NCI-H345 treated with DMSO at 0.1 percent for 48 hours (cell line): ENCODE measurements around the gene IFT172.
"Not testable (repeated sequence)": the region's sequence is repeated elsewhere in the genome, so short reads cannot be mapped to it uniquely, and the experiment has no call there.

Experiments used
- DNase-seq: peaks from one replicate; lab custom pipeline; 2025; ENCODE audit not compliant: unreplicated experiment; lab: John Stamatoyannopoulos, UW

Gene IFT172, protein sequence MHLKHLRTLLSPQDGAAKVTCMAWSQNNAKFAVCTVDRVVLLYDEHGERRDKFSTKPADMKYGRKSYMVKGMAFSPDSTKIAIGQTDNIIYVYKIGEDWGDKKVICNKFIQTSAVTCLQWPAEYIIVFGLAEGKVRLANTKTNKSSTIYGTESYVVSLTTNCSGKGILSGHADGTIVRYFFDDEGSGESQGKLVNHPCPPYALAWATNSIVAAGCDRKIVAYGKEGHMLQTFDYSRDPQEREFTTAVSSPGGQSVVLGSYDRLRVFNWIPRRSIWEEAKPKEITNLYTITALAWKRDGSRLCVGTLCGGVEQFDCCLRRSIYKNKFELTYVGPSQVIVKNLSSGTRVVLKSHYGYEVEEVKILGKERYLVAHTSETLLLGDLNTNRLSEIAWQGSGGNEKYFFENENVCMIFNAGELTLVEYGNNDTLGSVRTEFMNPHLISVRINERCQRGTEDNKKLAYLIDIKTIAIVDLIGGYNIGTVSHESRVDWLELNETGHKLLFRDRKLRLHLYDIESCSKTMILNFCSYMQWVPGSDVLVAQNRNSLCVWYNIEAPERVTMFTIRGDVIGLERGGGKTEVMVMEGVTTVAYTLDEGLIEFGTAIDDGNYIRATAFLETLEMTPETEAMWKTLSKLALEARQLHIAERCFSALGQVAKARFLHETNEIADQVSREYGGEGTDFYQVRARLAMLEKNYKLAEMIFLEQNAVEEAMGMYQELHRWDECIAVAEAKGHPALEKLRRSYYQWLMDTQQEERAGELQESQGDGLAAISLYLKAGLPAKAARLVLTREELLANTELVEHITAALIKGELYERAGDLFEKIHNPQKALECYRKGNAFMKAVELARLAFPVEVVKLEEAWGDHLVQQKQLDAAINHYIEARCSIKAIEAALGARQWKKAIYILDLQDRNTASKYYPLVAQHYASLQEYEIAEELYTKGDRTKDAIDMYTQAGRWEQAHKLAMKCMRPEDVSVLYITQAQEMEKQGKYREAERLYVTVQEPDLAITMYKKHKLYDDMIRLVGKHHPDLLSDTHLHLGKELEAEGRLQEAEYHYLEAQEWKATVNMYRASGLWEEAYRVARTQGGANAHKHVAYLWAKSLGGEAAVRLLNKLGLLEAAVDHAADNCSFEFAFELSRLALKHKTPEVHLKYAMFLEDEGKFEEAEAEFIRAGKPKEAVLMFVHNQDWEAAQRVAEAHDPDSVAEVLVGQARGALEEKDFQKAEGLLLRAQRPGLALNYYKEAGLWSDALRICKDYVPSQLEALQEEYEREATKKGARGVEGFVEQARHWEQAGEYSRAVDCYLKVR (N-terminal part only)

DNA sequence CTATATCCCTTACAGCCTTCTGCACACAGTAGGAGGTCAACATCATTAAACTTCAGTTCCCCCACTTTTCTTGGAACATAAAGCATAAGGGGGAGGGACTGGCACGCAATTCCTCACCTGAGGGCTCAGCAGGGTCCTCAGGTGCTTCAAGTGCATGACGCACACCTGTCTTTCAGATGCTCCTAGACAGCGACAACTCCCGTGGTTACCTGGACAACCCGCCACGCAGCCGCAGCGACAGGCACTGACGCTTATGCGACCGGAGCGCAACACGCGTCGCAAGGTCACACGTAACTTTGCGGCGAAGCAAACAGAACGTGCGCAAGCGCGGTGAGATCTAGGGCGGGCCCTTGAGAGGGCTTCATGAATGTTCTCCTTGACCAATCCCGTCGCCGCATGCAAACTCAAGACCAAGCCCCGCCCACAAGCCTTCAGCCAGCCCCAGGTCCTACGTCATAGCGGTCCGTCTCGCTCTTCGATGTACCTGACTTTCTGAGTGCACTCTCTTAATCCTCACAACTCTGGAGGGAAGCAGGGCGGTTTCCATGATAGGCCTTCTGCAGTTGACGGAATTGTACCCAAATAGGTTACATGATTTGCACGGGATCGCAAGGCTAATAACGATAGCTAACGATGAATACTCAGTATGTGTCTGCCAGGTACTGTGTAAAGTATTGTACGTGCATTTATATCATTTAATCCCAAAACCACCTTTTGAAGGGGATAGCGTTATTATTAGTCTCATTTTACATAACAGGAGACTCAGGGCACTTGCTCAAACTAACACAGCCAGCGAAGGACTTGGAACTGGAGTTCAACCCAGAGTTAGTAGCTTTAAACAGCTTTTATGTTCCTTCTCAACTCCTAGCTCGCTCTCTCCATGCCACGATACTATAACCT is at the start of gene IFT172:
TSS of gene IFT172 (minus strand) at position 246 of the 900 bp plus-strand sequence. CDS start at position 156, 90 bp downstream.
- DNase-seq = peak; percentile 100

DNA sequence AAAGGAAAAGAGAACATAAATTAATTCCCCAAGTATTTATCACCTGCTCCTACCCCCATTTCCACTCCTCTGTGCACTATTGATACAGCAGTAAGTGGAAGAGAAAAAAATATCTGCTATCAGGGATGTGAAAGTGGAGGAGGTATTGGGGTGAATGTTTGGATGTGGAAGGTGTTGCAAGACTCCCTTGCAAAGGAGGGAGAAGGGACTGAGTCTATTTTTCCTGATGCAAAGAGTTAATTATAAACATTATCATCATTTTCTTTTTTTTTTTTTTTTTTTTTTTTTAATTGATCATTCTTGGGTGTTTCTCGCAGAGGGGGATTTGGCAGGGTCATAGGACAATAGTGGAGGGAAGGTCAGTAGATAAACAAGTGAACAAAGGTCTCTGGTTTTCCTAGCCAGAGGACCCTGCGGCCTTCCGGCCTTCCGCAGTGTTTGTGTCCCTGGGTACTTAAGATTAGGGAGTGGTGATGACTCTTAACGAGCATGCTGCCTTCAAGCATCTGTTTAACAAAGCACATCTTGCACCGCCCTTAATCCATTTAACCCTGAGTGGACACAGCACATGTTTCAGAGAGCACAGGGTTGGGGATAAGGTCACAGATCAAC is 49.4 kb upstream of the IFT172 start:
- not testable (repeated sequence) for DNase-seq

GRCh38 chr2:27537287-27537686 is 47.7 kb upstream of the IFT172 start:
- no peak for DNase-seq

GRCh38 chr2:27531983-27532382 is 42.4 kb upstream of the IFT172 start:
- DNase-seq = no peak

- no peak for DNase-seq
These were observed 37.6 kb upstream of the IFT172 start for GRCh38 chr2:27527182-27527581.

DNA sequence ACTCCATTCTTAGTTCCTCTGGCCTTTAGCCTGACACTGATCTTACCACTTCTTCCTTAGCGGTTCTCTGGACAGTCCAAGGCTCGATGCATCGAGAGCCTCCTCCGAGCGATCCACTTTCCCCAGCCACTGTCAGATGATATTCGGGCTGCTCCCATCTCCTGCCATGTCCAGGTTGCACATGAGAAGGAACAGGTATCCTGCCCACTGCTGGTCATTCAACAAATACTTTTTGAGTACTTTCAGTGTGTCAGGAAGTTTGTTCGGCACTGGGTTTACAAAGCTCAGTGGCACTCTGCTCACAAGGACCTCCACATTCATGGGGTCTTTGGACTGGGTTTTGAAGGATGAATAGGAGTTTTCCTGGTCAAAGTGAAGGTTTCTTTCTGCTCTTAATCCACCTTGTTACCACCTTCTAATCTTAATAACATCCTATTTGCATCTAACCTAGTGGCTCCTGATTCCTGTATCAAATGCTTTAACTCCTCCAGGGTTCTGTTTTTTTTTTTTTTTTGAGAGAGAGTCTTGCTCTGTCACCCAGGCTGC is 32.9 kb upstream of the IFT172 start:
- DNase-seq = no peak

DNA sequence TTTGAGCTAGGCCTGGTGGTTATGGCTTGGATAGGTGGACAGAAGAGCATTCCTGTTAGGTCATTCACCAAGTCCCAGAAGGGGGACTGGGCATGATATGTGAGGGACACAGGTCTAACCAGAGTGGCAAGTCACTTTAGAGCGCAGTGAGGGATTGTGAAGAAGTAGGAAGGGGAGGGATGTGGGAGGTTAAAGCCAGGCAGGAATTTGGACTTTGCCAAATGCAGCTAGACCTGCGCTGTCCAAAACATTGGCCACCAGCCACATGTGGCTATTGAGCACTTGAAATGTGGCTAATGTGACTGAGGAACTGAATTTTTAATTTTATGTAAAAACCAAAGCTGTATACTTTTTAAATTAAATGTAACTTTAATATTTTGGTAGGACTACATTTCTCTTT is 30.8 kb upstream of the IFT172 start:
- no peak for DNase-seq

DNA sequence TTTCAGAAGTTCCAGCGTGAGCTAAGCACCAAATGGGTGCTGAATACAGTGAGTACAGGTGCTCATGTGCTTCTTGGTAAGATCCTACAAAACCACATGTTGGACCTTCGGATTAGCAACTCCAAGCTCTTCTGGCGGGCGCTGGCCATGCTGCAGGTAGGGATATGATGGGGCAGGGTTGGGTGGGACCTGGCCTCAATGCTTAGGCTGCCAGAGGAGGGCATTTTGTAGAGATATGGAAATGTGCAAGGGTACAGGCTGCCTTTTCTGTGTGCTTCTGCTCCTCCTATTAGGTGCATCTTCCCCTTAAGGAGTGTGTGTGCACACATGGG is 29.2 kb upstream of the IFT172 start:
- DNase-seq = no peak

- no peak for DNase-seq
These were observed 28.7 kb upstream of the IFT172 start for GRCh38 chr2:27518113-27518781.

DNA sequence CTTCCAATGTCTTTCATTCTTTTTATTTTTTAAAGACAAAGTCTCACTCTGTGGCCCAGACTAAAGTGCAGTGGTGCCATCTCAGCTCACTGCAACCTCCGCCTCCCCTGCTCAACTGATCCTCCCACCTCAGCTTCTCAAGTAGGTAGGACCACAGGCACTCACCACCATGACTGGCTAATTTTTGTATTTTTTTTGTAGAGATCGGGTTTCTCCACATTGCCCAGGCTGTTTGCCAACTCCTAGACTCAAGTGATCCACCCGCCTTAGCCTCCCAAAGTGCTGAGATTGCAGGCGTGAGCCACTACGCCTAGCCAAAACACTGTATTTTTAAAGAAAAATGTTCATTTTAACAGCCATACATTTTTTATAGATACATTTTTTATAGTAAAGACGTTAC is 19.8 kb upstream of the IFT172 start:
- no peak for DNase-seq

DNA sequence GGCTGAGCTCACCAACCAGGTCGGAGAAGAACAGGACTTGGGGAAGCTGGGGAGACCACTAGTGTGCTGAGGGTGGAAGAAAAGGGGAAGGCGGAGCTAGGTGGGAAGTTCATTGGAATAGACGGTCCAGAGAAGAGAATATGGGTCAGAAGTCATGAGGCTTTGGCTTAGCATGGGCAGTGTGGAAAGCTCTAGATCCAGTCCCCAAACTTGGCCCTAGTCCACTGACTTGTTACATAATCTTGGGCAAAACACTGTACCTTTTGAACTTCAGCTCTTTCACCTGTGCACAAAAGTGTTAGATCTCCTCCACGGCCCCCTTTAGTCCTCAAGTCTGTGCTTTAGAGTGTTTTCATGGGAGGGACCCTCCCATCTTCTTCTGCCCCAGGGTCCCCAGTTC is 17.8 kb upstream of the IFT172 start:
- DNase-seq = no peak

DNA sequence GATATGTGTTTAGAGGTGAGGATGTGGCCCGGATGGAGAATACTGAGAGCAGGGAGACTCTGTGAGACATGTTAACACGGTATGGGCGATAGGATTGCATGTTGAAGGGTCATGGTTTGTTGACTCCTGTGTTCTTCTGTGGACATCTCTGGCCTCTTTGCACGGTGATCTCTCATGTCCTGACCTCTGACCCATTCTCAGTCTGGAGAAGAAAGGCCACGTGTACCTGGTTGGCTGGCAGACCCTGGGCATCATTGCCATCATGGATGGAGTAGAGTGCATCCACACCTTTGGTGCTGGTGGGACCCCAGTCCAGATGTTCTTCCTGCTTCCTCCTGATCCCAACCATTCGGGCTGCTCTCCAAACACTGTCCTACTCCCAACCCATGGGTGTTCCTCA is 17.0 kb upstream of the IFT172 start:
- no peak for DNase-seq

- no peak for DNase-seq
These were observed 12.6 kb upstream of the IFT172 start for GRCh38 chr2:27502142-27502541.

DNA sequence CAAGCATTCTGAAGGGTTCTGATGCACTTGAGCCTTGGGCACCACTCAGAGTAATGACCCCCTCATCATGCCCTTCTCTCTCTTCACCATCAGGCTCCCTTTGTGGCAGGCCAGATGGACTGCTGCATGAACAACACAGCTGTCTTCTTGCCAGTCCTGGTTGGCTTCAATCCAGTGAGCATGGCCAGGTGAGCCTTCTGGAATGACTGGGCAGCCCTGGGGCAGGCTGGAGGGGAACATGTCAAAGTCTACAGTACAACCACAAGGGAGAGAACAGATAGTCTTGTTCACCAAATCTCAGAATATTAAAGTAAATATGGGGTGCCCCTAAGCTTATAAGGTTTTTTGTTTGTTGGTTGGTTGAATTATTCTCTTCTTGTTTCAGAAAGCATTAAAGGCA is 11.5 kb upstream of the IFT172 start:
- DNase-seq = no peak

GRCh38 chr2:27498975-27499374 is 9.4 kb upstream of the IFT172 start:
- DNase-seq = no peak

- DNase-seq = no peak
These were observed 7.7 kb upstream of the IFT172 start for GRCh38 chr2:27497288-27497627.

GRCh38 chr2:27496357-27497287 is 7.1 kb upstream of the IFT172 start, which contains the start of gene GCKR:
Gene GCKR, plus strand, starts transcription at chr2:27496839. Its CDS starts 66 bp downstream, at chr2:27496905.
- no peak for DNase-seq

DNA sequence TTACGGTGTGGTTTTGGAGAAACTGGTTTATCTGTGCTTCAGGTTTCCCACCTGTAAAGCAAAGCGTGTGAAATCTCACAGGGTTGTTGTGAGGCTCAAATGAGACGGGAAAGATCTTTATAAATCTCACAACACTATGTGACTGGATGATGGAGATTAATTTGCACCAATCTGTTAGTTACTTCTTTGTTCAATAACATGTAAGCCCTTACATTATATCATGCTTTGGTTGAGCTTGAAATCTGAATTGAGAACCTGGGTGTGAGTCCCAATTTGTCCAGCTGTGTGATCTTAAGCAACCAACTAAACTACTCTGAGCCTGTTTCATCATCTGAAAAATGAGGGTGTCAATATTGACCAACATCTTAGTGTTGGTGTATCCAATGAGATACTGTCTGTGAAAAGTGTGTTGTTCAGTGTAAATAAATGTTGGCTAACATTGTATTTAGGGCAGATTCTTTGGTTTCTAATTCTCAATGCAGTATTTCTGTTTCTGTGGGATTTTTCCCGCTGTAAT is 6.4 kb upstream of the IFT172 start:
- DNase-seq = no peak
